ENCODE data around the gene CAPS.
A peak's percentile ranks its signal among the peaks of the same experiment; 100 is the strongest.

The CAPS gene

DNA sequence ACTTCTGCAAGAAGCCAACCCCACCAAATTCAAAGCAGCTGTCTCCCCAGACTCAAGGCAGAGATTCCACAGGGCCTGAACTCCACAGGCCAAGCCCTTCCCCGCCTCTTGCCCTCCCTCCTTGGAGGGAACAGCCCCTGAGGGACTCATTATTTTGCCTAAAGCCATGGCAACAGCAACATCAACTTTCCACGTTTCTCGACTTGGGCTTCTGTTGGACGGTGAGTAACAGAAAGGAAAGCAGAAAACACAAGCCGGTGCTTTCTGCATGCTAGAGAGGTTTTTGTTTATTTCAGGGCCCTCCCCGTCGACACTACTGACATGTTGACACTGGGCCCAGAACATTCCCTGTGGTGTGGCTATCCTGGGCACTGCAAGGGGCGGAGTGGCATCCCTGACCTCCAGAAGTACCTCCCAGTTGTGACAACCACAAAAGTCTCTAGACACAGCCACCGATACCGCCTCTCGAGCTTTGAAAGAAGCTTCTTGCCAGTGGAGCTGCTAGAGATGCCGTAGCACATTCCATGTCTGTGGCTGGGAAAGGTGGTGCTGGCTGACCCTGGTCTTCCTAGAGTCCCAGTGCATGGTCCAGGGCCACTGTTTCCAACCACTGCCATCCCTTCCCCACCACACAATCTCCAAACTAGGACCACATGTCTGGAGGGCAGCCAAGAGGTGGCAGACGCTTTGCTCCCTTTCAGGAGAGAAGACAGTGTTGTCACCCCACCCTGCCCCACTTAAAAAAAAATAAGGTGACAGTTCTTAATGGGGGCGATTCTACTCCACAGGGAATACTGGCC is 12.8 kb downstream of the CAPS start:
- ATAC-seq, result peak; percentile 30; the same call in 2 of the 3 replicates

DNA sequence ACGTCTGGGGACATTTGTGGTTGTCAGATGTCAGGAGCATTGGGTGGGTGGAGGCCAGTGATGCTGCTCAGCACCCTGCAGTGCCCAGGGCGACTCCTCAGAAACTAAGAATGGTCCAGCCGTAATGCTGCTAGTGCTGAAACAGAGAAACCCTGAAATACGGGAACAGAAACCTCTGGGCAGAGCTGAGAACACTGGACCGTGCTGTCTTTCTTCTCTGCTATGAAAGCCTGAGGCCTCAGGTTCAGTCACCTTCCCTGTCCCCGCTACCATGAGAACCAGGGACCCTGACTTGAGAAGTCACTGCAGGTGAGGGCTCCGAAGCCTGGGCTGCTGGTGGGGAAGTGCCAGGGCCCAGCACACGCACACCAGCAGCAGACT is 13.4 kb downstream of the CAPS start:
- ATAC-seq, result peak; percentile 16; the same call in 1 of the 3 replicates
- TF ChIP-seq GLIS3 (CRISPR knock-in tag; IDR thresholded peaks at IDR 0.05) (no peak), PPARA (CRISPR knock-in tag; IDR thresholded peaks at IDR 0.05; ENCODE audit: borderline replicate concordance) (no peak), OSR1 (CRISPR knock-in tag; IDR thresholded peaks at IDR 0.05) (no peak), CSDC2 (CRISPR knock-in tag; IDR thresholded peaks at IDR 0.05) (no peak), ZNF565 (CRISPR knock-in tag; conservative IDR thresholded peaks at IDR 0.05; ENCODE audit: low read depth) (no peak), ARNTL (CRISPR knock-in tag; IDR thresholded peaks at IDR 0.05; ENCODE audit: borderline replicate concordance, low read depth) (no peak), SNAI2 (CRISPR knock-in tag; IDR thresholded peaks at IDR 0.05) (no peak), BACH2 (CRISPR knock-in tag; IDR thresholded peaks at IDR 0.05; ENCODE audit: borderline replicate concordance) (no peak)

More for the DNA sequence above, 12.8 kb downstream of the CAPS start:
- TF ChIP-seq ZFP30 (CRISPR knock-in tag; IDR thresholded peaks at IDR 0.05), result no peak
- no peak for TF ChIP-seq OSR1 (CRISPR knock-in tag; IDR thresholded peaks at IDR 0.05)
- TF ChIP-seq GLIS3 (CRISPR knock-in tag; IDR thresholded peaks at IDR 0.05), result no peak
- TF ChIP-seq ESRRG (CRISPR knock-in tag; IDR thresholded peaks at IDR 0.05), result no peak
- TF ChIP-seq TCF4 (CRISPR knock-in tag; IDR thresholded peaks at IDR 0.05; ENCODE audit: borderline replicate concordance), result 0 out of 2 replicates have a peak, but pooled peaks have one; percentile 24
- TF ChIP-seq, protein P1, sequence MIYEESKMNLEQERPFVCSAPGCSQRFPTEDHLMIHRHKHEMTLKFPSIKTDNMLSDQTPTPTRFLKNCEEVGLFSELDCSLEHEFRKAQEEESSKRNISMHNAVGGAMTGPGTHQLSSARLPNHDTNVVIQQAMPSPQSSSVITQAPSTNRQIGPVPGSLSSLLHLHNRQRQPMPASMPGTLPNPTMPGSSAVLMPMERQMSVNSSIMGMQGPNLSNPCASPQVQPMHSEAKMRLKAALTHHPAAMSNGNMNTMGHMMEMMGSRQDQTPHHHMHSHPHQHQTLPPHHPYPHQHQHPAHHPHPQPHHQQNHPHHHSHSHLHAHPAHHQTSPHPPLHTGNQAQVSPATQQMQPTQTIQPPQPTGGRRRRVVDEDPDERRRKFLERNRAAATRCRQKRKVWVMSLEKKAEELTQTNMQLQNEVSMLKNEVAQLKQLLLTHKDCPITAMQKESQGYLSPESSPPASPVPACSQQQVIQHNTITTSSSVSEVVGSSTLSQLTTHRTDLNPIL (CRISPR knock-in tag; IDR thresholded peaks at IDR 0.05; ENCODE audit: low read depth), result no peak

DNA sequence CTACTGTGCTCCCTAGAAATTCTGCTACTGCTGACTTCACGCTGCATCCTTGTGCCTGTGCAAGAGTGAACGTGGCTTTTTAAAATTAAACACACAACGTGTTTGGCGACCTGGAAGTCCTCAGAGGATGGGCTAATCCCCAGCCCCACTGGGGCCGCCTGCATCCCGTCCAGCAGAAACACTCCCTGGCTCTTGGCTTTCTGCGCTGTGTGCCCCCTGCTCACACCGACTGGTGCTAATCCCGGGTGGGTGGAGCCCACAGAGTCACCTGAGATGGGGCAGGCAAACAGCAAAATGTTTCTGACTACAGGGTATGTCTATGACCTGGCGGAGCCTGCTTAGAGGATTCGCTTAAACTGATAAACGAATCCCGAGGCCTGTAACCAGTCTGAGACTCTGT is 15.1 kb downstream of the CAPS start:
- TF ChIP-seq OSR1 (CRISPR knock-in tag; IDR thresholded peaks at IDR 0.05) (no peak), ISL1 (CRISPR knock-in tag; IDR thresholded peaks at IDR 0.05) (no peak), PPARA (CRISPR knock-in tag; IDR thresholded peaks at IDR 0.05; ENCODE audit: borderline replicate concordance) (no peak), SNAI2 (CRISPR knock-in tag; IDR thresholded peaks at IDR 0.05) (no peak)
- TF ChIP-seq, protein P2, sequence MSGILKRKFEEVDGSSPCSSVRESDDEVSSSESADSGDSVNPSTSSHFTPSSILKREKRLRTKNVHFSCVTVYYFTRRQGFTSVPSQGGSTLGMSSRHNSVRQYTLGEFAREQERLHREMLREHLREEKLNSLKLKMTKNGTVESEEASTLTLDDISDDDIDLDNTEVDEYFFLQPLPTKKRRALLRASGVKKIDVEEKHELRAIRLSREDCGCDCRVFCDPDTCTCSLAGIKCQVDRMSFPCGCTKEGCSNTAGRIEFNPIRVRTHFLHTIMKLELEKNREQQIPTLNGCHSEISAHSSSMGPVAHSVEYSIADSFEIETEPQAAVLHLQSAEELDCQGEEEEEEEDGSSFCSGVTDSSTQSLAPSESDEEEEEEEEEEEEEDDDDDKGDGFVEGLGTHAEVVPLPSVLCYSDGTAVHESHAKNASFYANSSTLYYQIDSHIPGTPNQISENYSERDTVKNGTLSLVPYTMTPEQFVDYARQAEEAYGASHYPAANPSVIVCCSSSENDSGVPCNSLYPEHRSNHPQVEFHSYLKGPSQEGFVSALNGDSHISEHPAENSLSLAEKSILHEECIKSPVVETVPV (CRISPR knock-in tag; IDR thresholded peaks at IDR 0.05), result no peak
- TF ChIP-seq, protein P3, sequence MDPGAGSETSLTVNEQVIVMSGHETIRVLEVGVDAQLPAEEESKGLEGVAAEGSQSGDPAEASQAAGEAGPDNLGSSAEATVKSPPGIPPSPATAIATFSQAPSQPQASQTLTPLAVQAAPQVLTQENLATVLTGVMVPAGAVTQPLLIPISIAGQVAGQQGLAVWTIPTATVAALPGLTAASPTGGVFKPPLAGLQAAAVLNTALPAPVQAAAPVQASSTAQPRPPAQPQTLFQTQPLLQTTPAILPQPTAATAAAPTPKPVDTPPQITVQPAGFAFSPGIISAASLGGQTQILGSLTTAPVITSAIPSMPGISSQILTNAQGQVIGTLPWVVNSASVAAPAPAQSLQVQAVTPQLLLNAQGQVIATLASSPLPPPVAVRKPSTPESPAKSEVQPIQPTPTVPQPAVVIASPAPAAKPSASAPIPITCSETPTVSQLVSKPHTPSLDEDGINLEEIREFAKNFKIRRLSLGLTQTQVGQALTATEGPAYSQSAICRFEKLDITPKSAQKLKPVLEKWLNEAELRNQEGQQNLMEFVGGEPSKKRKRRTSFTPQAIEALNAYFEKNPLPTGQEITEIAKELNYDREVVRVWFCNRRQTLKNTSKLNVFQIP (CRISPR knock-in tag; IDR thresholded peaks at IDR 0.05; ENCODE audit: borderline replicate concordance, low read depth), result no peak
- no peak for ATAC-seq

DNA sequence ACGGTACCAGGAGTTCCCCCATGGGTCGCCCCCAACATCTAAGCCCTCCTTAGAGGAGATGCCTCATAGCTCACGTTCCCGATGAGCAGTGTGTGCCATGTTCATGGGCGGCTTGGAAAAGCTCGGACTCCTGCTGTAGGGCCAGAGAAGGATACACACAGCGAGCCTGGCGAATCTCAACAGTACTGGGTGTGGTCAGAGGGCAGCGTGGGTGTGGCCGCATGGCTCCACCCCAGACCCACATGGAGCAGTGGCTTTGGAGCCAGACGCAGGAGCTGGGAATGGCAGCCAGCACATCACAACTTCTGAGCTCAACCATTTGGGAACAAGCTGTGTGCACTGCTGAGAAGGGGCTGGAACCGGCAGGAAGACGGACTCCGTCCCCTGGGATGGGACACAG is 15.6 kb downstream of the CAPS start:
- ATAC-seq, result no peak
- TF ChIP-seq RARB (CRISPR knock-in tag; IDR thresholded peaks at IDR 0.05) (no peak), ZNF70 (CRISPR knock-in tag; IDR thresholded peaks at IDR 0.05) (no peak), BACH2 (CRISPR knock-in tag; IDR thresholded peaks at IDR 0.05; ENCODE audit: borderline replicate concordance) (no peak), ZFP30 (CRISPR knock-in tag; IDR thresholded peaks at IDR 0.05) (no peak), PPARA (CRISPR knock-in tag; IDR thresholded peaks at IDR 0.05; ENCODE audit: borderline replicate concordance) (no peak), TCF4 (CRISPR knock-in tag; IDR thresholded peaks at IDR 0.05; ENCODE audit: borderline replicate concordance) (no peak), OSR1 (CRISPR knock-in tag; IDR thresholded peaks at IDR 0.05) (no peak)
- TF ChIP-seq, protein P3 (CRISPR knock-in tag; IDR thresholded peaks at IDR 0.05; ENCODE audit: borderline replicate concordance, low read depth), result no peak

DNA sequence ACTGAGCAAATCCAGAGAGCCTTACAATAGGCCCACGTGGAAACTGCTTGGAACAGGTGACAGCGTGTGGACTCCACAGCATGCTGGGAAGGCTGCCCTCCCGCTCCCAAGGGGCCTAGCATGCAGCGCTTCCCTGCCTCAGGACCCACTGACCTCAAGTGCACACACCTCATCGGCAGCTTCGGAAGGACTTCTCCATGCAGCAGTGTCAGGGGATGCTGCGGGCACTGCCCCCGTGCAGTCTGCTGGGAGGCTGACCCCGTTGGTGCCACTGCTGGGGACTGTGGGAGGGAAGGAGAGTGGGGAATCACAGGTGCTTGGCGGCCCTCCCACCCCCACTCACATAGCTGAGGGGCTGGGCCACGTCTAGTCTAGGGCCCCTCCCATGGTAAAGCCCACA is 17.2 kb downstream of the CAPS start:
- no peak for ATAC-seq
- no peak for TF ChIP-seq ARNTL (CRISPR knock-in tag; IDR thresholded peaks at IDR 0.05; ENCODE audit: borderline replicate concordance, low read depth)
- no peak for TF ChIP-seq SNAI2 (CRISPR knock-in tag; IDR thresholded peaks at IDR 0.05)
- no peak for TF ChIP-seq TCF4 (CRISPR knock-in tag; IDR thresholded peaks at IDR 0.05; ENCODE audit: borderline replicate concordance)
- TF ChIP-seq ZFP30 (CRISPR knock-in tag; IDR thresholded peaks at IDR 0.05), result no peak
- TF ChIP-seq ZC3H10 (CRISPR knock-in tag; IDR thresholded peaks at IDR 0.05), result no peak
